ENCODE measurements around the gene TBL1Y. TPM values are rescaled to one million over a fixed set of nuclear protein-coding genes. Genes with fewer than 3 reads are reported as not detected.

TBL1Y gene
- total RNA-seq, 1 donor from 2014 or later, result 1.2 TPM

- H3K4me3 ChIP-seq (ENCODE audit: low read depth, low read length), result no peak overlapping the region
- peak; percentile 49 for TF ChIP-seq CTCF (conservative IDR thresholded peaks at IDR 0.05; ENCODE audit: low read depth, low read length)
- DNase-seq (ENCODE audit: low read depth), result no peak
Observed at GRCh38 chrY:6947695-6948094, 37.2 kb downstream of the TBL1Y start.

- DNase-seq (ENCODE audit: low read depth), result no peak
- H3K4me3 ChIP-seq (ENCODE audit: low read depth, low read length), result no peak overlapping the region
- TF ChIP-seq CTCF (conservative IDR thresholded peaks at IDR 0.05; ENCODE audit: low read depth, low read length), result no peak
Observed at GRCh38 chrY:6948378-6948777, 37.9 kb downstream of the TBL1Y start.

GRCh38 chrY:6949947-6950346 is 39.5 kb downstream of the TBL1Y start:
- no peak overlapping the region for H3K4me3 ChIP-seq (ENCODE audit: low read depth, low read length)
- DNase-seq (ENCODE audit: low read depth), result no peak
- no peak for TF ChIP-seq CTCF (conservative IDR thresholded peaks at IDR 0.05; ENCODE audit: low read depth, low read length)

GRCh38 chrY:6964732-6965131 is 54.2 kb downstream of the TBL1Y start:
- no peak for DNase-seq (ENCODE audit: low read depth)
- TF ChIP-seq CTCF (conservative IDR thresholded peaks at IDR 0.05; ENCODE audit: low read depth, low read length), result peak; percentile 48
- no peak overlapping the region for H3K4me3 ChIP-seq (ENCODE audit: low read depth, low read length)

- H3K4me3 ChIP-seq (ENCODE audit: low read depth, low read length), result no peak overlapping the region
- TF ChIP-seq CTCF (conservative IDR thresholded peaks at IDR 0.05; ENCODE audit: low read depth, low read length), result no peak
- DNase-seq (ENCODE audit: low read depth), result no peak
Observed at GRCh38 chrY:6966521-6966920, 56.0 kb downstream of the TBL1Y start.

GRCh38 chrY:6967736-6968135 is 57.2 kb downstream of the TBL1Y start:
- TF ChIP-seq CTCF (conservative IDR thresholded peaks at IDR 0.05; ENCODE audit: low read depth, low read length), result no peak
- no peak for DNase-seq (ENCODE audit: low read depth)
- H3K4me3 ChIP-seq (ENCODE audit: low read depth, low read length), result no peak overlapping the region

GRCh38 chrY:6968191-6968590 is 57.7 kb downstream of the TBL1Y start:
- no peak for TF ChIP-seq CTCF (conservative IDR thresholded peaks at IDR 0.05; ENCODE audit: low read depth, low read length)
- no peak overlapping the region for H3K4me3 ChIP-seq (ENCODE audit: low read depth, low read length)
- DNase-seq (ENCODE audit: low read depth), result peak; percentile 16

All from epithelial cell of proximal tubule (primary cell).